SK-N-SH (cell line): ENCODE data around the gene CNTNAP5. TPM values are rescaled to one million over a fixed set of nuclear protein-coding genes. Genes with fewer than 3 reads are reported as not detected.

Experiments used
- CTCF ChIA-PET: fragments of 300-600, 350-600 bp; formaldehyde crosslinking; extraction: SDS; loops from one replicate; lab custom pipeline; 2021; lab: Yijun Ruan, JAX
- POLR2A ChIA-PET: fragments of 350-600 bp; sonication (Branson Sonifier 250); formaldehyde crosslinking; extraction: SDS; loops from one replicate; lab custom pipeline; 2020; ENCODE audit warnings: antibody characterized with exemption, inconsistent platforms; lab: Yijun Ruan, JAX
- DNase-seq: peaks from one replicate; pipeline ENCODE4 v3.0.0; 2012
- H2AFZ ChIP-seq: fragments of 200-600 bp; sonication (generic); 2 replicates; pipeline ENCODE4 v1.8.1; 2016; ENCODE audit warnings: antibody characterized with exemption, mild to moderate bottlenecking, low read depth
- H3F3A ChIP-seq: fragments of 200-600 bp; sonication (generic); replicated peaks from 2 replicates; pipeline ENCODE3; 2016; ENCODE audit warnings: antibody characterized with exemption, mild to moderate bottlenecking; ENCODE audit not compliant: insufficient read depth
- H3K27ac ChIP-seq, 2 experiments: fragments of 200-500 bp in 1 of 2; fragments of 200-600 bp in 1 of 2; sonication (Bioruptor generic) in 1 of 2; sonication (generic), shearing (Covaris generic) in 1 of 2; 2 replicates each; pipeline versions ENCODE4 v1.5.1 to v1.6.1; 2014 to 2016; ENCODE audit warnings: low read depth in 2 of 2, inconsistent platforms in 1 of 2, low read length in 1 of 2, mild to moderate bottlenecking in 1 of 2, mixed read lengths in 1 of 2
- H3K27me3 ChIP-seq: fragments of 200-600 bp; sonication (generic), shearing (Covaris generic); 2 replicates; pipeline ENCODE4 v1.6.1; 2016; ENCODE audit warnings: mixed run types; ENCODE audit not compliant: insufficient read depth
- H3K36me3 ChIP-seq, 2 experiments: fragments of 200-500 bp in 1 of 2; fragments of 200-600 bp in 1 of 2; sonication (Bioruptor generic) in 1 of 2; sonication (generic) in 1 of 2; replicated peaks in 1 of 2; 2 replicates each; pipeline versions ENCODE3 to v1.5.1; 2014 to 2016; ENCODE audit warnings: low read length in 1 of 2, mild to moderate bottlenecking in 1 of 2; ENCODE audit not compliant: insufficient read depth in 2 of 2, control insufficient read depth in 1 of 2
- H3K4me1 ChIP-seq, 2 experiments: fragments of 200-500 bp in 1 of 2; fragments of 200-600 bp in 1 of 2; sonication (Bioruptor generic) in 1 of 2; sonication (generic), shearing (Covaris generic) in 1 of 2; 2 replicates each; pipeline versions ENCODE4 v1.5.1 to v1.6.1; 2014 to 2016; ENCODE audit warnings: low read depth in 1 of 2, low read length in 1 of 2, mixed run types in 1 of 2; ENCODE audit not compliant: insufficient read depth in 2 of 2, control insufficient read depth in 1 of 2
- H3K4me2 ChIP-seq: fragments of 200-600 bp; sonication (generic), shearing (Covaris generic); 2 replicates; pipeline ENCODE4 v1.6.1; 2017; ENCODE audit warnings: mixed run types
- H3K4me3 ChIP-seq, 2 experiments: fragments of 200-500 bp in 1 of 2; fragments of 200-600 bp in 1 of 2; sonication (Bioruptor generic) in 1 of 2; sonication (generic), shearing (Covaris generic) in 1 of 2; 2 replicates each; pipeline versions ENCODE4 v1.5.1 to v1.8.1; 2014 to 2016; ENCODE audit warnings: low read depth in 2 of 2, inconsistent platforms in 1 of 2, low read length in 1 of 2, mild to moderate bottlenecking in 1 of 2, mixed read lengths in 1 of 2, moderate library complexity in 1 of 2
- H3K79me2 ChIP-seq: fragments of 200-600 bp; sonication (generic); 2 replicates; pipeline ENCODE4 v1.8.1; 2017; ENCODE audit warnings: mild to moderate bottlenecking; ENCODE audit not compliant: insufficient read depth
- H3K9ac ChIP-seq: fragments of 200-600 bp; sonication (generic); 2 replicates; pipeline ENCODE4 v1.6.1; 2017; ENCODE audit warnings: mixed run types
- H3K9me2 ChIP-seq: fragments of 200-600 bp; sonication (generic); 2 replicates; pipeline ENCODE4 v1.6.1; 2017; ENCODE audit warnings: mixed run types
- H3K9me3 ChIP-seq: fragments of 200-600 bp; sonication (generic); 2 replicates; pipeline ENCODE4 v1.6.1; 2017; ENCODE audit warnings: mixed run types, mild to moderate bottlenecking, moderate library complexity
- H4K20me1 ChIP-seq: fragments of 200-600 bp; sonication (generic); 2 replicates; pipeline ENCODE4 v1.6.1; 2017; ENCODE audit warnings: mild to moderate bottlenecking, mixed run types; ENCODE audit not compliant: insufficient read depth
- CHD2 ChIP-seq: fragments of 150-350 bp; IDR thresholded peaks from 2 replicates; pipeline ENCODE4 v1.6.1; 2018; ENCODE audit warnings: low read length; ENCODE audit not compliant: partially characterized antibody
- EP300 ChIP-seq, 2 experiments: IDR thresholded peaks; 2 replicates each; pipeline versions ENCODE4 v1.4.0 to v1.6.1; 2012; ENCODE audit warnings: borderline replicate concordance in 1 of 2, low read depth in 1 of 2, low read length in 1 of 2
- EZH2phosphoT487 ChIP-seq: fragments of 200-600 bp; sonication (generic); IDR thresholded peaks from 2 replicates; pipeline ENCODE4 v1.6.1; 2017; ENCODE audit warnings: low read depth, mixed run types, mild to moderate bottlenecking, antibody characterized with exemption, moderate library complexity, borderline replicate concordance
- GABPA ChIP-seq: IDR thresholded peaks from 2 replicates; pipeline ENCODE4 v1.4.0; 2012; ENCODE audit warnings: low read depth, mild to moderate bottlenecking
- GATA2 ChIP-seq: sonication (generic); formaldehyde crosslinking; IDR thresholded peaks from 2 replicates; pipeline ENCODE4 v1.5.0; 2020; ENCODE audit warnings: mild to moderate bottlenecking, missing genetic modification reagents
- MEF2A ChIP-seq: IDR thresholded peaks from 2 replicates; pipeline ENCODE4 v1.4.0; 2012; ENCODE audit warnings: low read depth, borderline replicate concordance
- SIN3A ChIP-seq: IDR thresholded peaks from 2 replicates; pipeline ENCODE4 v1.6.1; 2012; ENCODE audit warnings: low read depth, mild to moderate bottlenecking, low read length, moderate library complexity, borderline replicate concordance
- TAF1 ChIP-seq: IDR thresholded peaks from 2 replicates; pipeline ENCODE4 v1.6.1; 2012; ENCODE audit warnings: low read depth, mild to moderate bottlenecking, low read length, moderate library complexity, borderline replicate concordance
- WGBS: methylation state at CpG from one replicate; pipeline ENCODE4 v1.1.6; 2017; ENCODE audit warnings: low lambda C conversion rate; 5-methylcytosine and 5-hydroxymethylcytosine counted together
- polyA plus RNA-seq, 3 experiments: library from polyadenylated mRNA; depleted of rRNA; stranded (reverse); fragments of >200 nt; gene quantifications; 2 replicates each; pipeline ENCODE4 v1.2.3, GENCODE V29; 2012
- TF ChIP-seq, protein P1 (sequence below): fragments of 150-350 bp; IDR thresholded peaks from 2 replicates; pipeline ENCODE4 v1.6.1; 2016; ENCODE audit warnings: mild to moderate bottlenecking, low read depth, low read length
- TF ChIP-seq, protein P2 (sequence below): fragments of 200-600 bp; sonication (generic); IDR thresholded peaks from 2 replicates; pipeline ENCODE4 v1.6.1; 2017; ENCODE audit warnings: antibody characterized with exemption, mild to moderate bottlenecking, moderate library complexity
- TF ChIP-seq, protein P3 (sequence below): IDR thresholded peaks from 2 replicates; pipeline ENCODE4; 2012
- TF ChIP-seq, protein P4 (sequence below): IDR thresholded peaks from 2 replicates; pipeline ENCODE4 v1.6.1; 2012; ENCODE audit warnings: mild to moderate bottlenecking, low read depth, low read length, moderate library complexity

Gene CNTNAP5
- polyA plus RNA-seq, 1 of the 3 experiments (the other 2 are of a cell fraction), result 0.08 TPM

DNA sequence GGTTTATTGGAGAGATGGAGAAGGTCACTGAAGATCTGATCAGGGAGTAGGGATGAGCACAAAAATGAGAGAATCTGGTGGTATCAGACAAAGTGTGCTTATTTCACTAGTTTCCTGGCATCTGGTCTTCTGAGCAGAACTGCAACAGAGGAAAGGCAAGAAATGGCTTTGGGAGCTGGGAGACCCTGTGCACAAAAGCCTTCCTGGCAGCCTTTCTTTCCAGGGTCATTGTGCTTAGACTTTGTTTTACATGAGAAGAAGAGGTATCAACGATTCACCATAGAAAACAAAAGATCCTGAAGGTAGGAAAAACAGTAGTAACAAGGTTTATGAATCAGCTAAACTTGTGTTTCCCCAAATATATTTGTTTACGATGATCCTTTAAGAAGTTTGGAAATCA is 162.9 kb downstream of the CNTNAP5 start:
- POLR2A ChIA-PET, result no interaction called here
- CTCF ChIA-PET, result no interaction called here
- WGBS, result 13% methylated on average over 2 of the region's 2 CpGs
- Histone ChIP-seq H3K9me3 (no peaks in the 10 kb centered on the region), H3K36me3 (no peaks in the 10 kb centered on the region), H3K27ac (no peak overlapping the region), H3K4me3 (no peak overlapping the region), H3K4me2 (no peak overlapping the region), H3K27me3 (no peaks in the 10 kb centered on the region), H2AFZ (no peak overlapping the region), H3K9ac (no peak overlapping the region), H4K20me1 (no peaks in the 10 kb centered on the region), H3K79me2 (no peaks in the 10 kb centered on the region)
- no peak for DNase-seq
- TF ChIP-seq EP300 (IDR thresholded peaks at IDR 0.05; ENCODE audit: borderline replicate concordance in 1 of 2, low read depth in 1 of 2, low read length in 1 of 2) (no peak), MEF2A (no peak)
- TF ChIP-seq, protein P1, sequence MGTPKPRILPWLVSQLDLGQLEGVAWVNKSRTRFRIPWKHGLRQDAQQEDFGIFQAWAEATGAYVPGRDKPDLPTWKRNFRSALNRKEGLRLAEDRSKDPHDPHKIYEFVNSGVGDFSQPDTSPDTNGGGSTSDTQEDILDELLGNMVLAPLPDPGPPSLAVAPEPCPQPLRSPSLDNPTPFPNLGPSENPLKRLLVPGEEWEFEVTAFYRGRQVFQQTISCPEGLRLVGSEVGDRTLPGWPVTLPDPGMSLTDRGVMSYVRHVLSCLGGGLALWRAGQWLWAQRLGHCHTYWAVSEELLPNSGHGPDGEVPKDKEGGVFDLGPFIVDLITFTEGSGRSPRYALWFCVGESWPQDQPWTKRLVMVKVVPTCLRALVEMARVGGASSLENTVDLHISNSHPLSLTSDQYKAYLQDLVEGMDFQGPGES, result no peak
- TF ChIP-seq, protein P2, sequence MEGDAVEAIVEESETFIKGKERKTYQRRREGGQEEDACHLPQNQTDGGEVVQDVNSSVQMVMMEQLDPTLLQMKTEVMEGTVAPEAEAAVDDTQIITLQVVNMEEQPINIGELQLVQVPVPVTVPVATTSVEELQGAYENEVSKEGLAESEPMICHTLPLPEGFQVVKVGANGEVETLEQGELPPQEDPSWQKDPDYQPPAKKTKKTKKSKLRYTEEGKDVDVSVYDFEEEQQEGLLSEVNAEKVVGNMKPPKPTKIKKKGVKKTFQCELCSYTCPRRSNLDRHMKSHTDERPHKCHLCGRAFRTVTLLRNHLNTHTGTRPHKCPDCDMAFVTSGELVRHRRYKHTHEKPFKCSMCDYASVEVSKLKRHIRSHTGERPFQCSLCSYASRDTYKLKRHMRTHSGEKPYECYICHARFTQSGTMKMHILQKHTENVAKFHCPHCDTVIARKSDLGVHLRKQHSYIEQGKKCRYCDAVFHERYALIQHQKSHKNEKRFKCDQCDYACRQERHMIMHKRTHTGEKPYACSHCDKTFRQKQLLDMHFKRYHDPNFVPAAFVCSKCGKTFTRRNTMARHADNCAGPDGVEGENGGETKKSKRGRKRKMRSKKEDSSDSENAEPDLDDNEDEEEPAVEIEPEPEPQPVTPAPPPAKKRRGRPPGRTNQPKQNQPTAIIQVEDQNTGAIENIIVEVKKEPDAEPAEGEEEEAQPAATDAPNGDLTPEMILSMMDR, result no peak
- TF ChIP-seq, all 33 proteins: peak for 0
- Histone ChIP-seq H3K4me1 (no peaks in the 10 kb centered on the region), H3F3A (no peaks in the 10 kb centered on the region), H3K9me2 (no peaks in the 10 kb centered on the region)

DNA sequence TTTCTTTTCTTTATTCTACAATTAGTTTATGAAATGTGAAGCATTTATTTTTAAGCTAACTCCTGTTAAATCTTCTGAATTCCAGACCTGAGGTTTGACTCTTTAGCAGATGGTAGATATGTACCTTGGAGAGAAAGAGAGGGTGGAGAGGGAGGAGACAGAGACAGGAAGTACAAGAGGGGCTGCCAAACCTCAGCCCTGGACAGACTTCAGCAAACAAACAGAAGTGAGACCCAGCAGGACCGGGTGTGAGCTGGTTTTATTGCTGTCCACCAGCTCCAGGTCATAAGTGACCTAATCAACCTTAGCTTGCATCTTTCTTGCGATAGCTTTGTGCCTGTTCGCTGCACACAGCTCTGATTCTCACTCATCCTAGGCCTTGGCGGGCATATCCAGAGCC is 168.6 kb downstream of the CNTNAP5 start:
- ChIA-PET CTCF (interaction anchor here (0.8 to 1.4 kb wide), 3 partner anchors 10 to 41 kb away, joined by 3 read pairs; no protein-coding TSS in a partner anchor), POLR2A (no interaction called here)
- Histone ChIP-seq H3K9me3 (no peaks in the 10 kb centered on the region), H3K4me3 (no peak overlapping the region), H3K27me3 (no peaks in the 10 kb centered on the region), H4K20me1 (no peaks in the 10 kb centered on the region), H3K4me2 (no peak overlapping the region), H3K27ac (no peak overlapping the region), H3K9me2 (no peaks in the 10 kb centered on the region), H3K79me2 (no peaks in the 10 kb centered on the region), H3K9ac (no peak overlapping the region), H2AFZ (no peak overlapping the region), H3K36me3 (no peaks in the 10 kb centered on the region), H3K4me1 (no peaks in the 10 kb centered on the region), H3F3A (no peaks in the 10 kb centered on the region)
- 19% methylated on average over 3 of the region's 4 CpGs for WGBS
- TF ChIP-seq, protein P3, sequence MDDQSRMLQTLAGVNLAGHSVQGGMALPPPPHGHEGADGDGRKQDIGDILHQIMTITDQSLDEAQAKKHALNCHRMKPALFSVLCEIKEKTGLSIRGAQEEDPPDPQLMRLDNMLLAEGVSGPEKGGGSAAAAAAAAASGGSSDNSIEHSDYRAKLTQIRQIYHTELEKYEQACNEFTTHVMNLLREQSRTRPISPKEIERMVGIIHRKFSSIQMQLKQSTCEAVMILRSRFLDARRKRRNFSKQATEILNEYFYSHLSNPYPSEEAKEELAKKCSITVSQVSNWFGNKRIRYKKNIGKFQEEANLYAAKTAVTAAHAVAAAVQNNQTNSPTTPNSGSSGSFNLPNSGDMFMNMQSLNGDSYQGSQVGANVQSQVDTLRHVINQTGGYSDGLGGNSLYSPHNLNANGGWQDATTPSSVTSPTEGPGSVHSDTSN, result no peak
- TF ChIP-seq MEF2A (no peak), GATA2 (no peak)
- DNase-seq, result no peak

DNA sequence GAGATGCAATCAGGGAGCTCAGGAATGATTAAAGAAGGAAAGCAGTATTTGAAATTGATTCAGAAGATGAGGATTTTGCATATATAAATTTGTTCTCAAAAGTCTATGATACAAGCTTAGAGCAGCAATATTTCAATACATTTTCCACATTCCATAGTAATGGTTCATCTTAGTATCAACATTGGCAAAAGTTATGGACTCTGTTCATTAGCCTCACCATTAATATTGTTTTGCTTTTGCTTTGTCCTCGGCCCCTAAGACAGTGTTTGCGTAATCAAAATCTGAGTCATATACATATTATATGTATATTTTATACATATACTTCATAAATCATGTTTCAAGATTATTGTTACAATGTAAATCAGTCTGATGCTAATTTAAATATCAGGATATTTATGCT is 176.6 kb downstream of the CNTNAP5 start:
- Histone ChIP-seq H3K4me3 (no peak overlapping the region), H4K20me1 (no peaks in the 10 kb centered on the region), H3K4me1 (no peaks in the 10 kb centered on the region), H3K27me3 (no peaks in the 10 kb centered on the region), H3K9me2 (no peaks in the 10 kb centered on the region), H3K27ac (no peak overlapping the region), H3K4me2 (no peak overlapping the region), H3F3A (no peaks in the 10 kb centered on the region), H2AFZ (no peak overlapping the region), H3K9me3 (no peaks in the 10 kb centered on the region), H3K36me3 (no peaks in the 10 kb centered on the region), H3K9ac (no peak overlapping the region), H3K79me2 (no peaks in the 10 kb centered on the region)
- DNase-seq, result no peak
- ChIA-PET CTCF (no interaction called here), POLR2A (no interaction called here)
- 36% methylated on average over 2 of the region's 2 CpGs for WGBS
- no peak for TF ChIP-seq CHD2
- TF ChIP-seq TAF1, result no peak
- TF ChIP-seq EZH2phosphoT487, result no peak
- TF ChIP-seq MEF2A, result no peak
- TF ChIP-seq, protein P4, sequence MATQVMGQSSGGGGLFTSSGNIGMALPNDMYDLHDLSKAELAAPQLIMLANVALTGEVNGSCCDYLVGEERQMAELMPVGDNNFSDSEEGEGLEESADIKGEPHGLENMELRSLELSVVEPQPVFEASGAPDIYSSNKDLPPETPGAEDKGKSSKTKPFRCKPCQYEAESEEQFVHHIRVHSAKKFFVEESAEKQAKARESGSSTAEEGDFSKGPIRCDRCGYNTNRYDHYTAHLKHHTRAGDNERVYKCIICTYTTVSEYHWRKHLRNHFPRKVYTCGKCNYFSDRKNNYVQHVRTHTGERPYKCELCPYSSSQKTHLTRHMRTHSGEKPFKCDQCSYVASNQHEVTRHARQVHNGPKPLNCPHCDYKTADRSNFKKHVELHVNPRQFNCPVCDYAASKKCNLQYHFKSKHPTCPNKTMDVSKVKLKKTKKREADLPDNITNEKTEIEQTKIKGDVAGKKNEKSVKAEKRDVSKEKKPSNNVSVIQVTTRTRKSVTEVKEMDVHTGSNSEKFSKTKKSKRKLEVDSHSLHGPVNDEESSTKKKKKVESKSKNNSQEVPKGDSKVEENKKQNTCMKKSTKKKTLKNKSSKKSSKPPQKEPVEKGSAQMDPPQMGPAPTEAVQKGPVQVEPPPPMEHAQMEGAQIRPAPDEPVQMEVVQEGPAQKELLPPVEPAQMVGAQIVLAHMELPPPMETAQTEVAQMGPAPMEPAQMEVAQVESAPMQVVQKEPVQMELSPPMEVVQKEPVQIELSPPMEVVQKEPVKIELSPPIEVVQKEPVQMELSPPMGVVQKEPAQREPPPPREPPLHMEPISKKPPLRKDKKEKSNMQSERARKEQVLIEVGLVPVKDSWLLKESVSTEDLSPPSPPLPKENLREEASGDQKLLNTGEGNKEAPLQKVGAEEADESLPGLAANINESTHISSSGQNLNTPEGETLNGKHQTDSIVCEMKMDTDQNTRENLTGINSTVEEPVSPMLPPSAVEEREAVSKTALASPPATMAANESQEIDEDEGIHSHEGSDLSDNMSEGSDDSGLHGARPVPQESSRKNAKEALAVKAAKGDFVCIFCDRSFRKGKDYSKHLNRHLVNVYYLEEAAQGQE, result no peak
- TF ChIP-seq GABPA, result no peak
- TF ChIP-seq SIN3A, result no peak
